Mesenchymal stem cell (in vitro differentiated cells and primary cell): ENCODE measurements around the gene NKX2-3.

Experiments
- DNase-seq: peaks from one replicate; pipeline ENCODE4 v3.0.0-alpha.2; 2013
- H2AFZ ChIP-seq: one replicate; pipeline ENCODE4 v1.6.1; 2013; ENCODE audit warnings: low read depth, mild to moderate bottlenecking, control low read depth, inconsistent platforms, low read length, moderate library complexity
- H2AK5ac ChIP-seq: 2 replicates; pipeline ENCODE4 v1.6.1; 2013; ENCODE audit warnings: low read length, moderate library complexity, mild to moderate bottlenecking, inconsistent platforms; ENCODE audit not compliant: severe bottlenecking
- H2BK120ac ChIP-seq: one replicate; pipeline ENCODE4 v1.6.1; 2013; ENCODE audit warnings: low read depth, mild to moderate bottlenecking, inconsistent platforms, low read length, moderate library complexity
- H2BK12ac ChIP-seq, 2 experiments: one replicate each; pipeline ENCODE4 v1.6.1; 2013; ENCODE audit warnings: inconsistent platforms in 2 of 2, low read length in 2 of 2, mild to moderate bottlenecking in 2 of 2, moderate library complexity in 2 of 2, control low read depth in 1 of 2
- H2BK15ac ChIP-seq: one replicate; pipeline ENCODE4 v1.6.1; 2013; ENCODE audit warnings: mild to moderate bottlenecking, low read depth, inconsistent platforms; ENCODE audit not compliant: poor library complexity, severe bottlenecking
- H2BK5ac ChIP-seq: 2 replicates; pipeline ENCODE4 v1.6.1; 2013; ENCODE audit warnings: low read depth, mild to moderate bottlenecking, low read length, control low read depth, inconsistent platforms; ENCODE audit not compliant: poor library complexity, severe bottlenecking
- H3K14ac ChIP-seq, 2 experiments: one replicate each; pipeline ENCODE4 v1.6.1; 2013; ENCODE audit warnings: inconsistent platforms in 2 of 2, low read length in 2 of 2, control low read depth in 1 of 2, mild to moderate bottlenecking in 1 of 2, moderate library complexity in 1 of 2
- H3K18ac ChIP-seq, 2 experiments: one replicate each; pipeline ENCODE4 v1.6.1; 2013; ENCODE audit warnings: inconsistent platforms in 2 of 2, low read length in 2 of 2, control low read depth in 1 of 2, low read depth in 1 of 2, mild to moderate bottlenecking in 1 of 2
- H3K23ac ChIP-seq, 2 experiments: one replicate each; pipeline ENCODE4 v1.6.1; 2013; ENCODE audit warnings: inconsistent platforms in 2 of 2, low read length in 2 of 2, mild to moderate bottlenecking in 2 of 2, moderate library complexity in 2 of 2, control low read depth in 1 of 2
- H3K27ac ChIP-seq: 2 replicates; pipeline ENCODE4 v1.5.1; 2013; ENCODE audit warnings: mild to moderate bottlenecking, moderate library complexity, low read length, control low read depth, inconsistent platforms; ENCODE audit not compliant: poor library complexity, severe bottlenecking
- H3K27me3 ChIP-seq, 2 experiments: 2 replicates each; pipeline versions ENCODE4 v1.6.1 to v1.7.0; 2013; ENCODE audit warnings: low read length in 2 of 2, mild to moderate bottlenecking in 2 of 2, moderate library complexity in 2 of 2, control low read depth in 1 of 2, inconsistent platforms in 1 of 2; ENCODE audit not compliant: control insufficient read depth in 1 of 2, insufficient read depth in 1 of 2
- H3K36me3 ChIP-seq, 2 experiments: 2 replicates each; pipeline versions ENCODE4 v1.6.1 to v1.7.0; 2013; ENCODE audit warnings: low read length in 2 of 2, control low read depth in 1 of 2, inconsistent platforms in 1 of 2, low read depth in 1 of 2, mild to moderate bottlenecking in 1 of 2; ENCODE audit not compliant: insufficient read depth in 2 of 2, control insufficient read depth in 1 of 2
- H3K4ac ChIP-seq, 2 experiments: one replicate each; pipeline ENCODE4 v1.6.1; 2013; ENCODE audit warnings: inconsistent platforms in 2 of 2, low read length in 2 of 2, mild to moderate bottlenecking in 2 of 2, moderate library complexity in 2 of 2, control low read depth in 1 of 2, low read depth in 1 of 2
- H3K4me1 ChIP-seq: 2 replicates; pipeline ENCODE4 v1.6.1; 2013; ENCODE audit warnings: low read depth, low read length, control low read depth; ENCODE audit not compliant: control insufficient read depth, insufficient read depth
- H3K4me2 ChIP-seq: 2 replicates; pipeline ENCODE4 v1.6.1; 2013; ENCODE audit warnings: low read length, mild to moderate bottlenecking, inconsistent platforms; ENCODE audit not compliant: poor library complexity, severe bottlenecking
- H3K4me3 ChIP-seq, 2 experiments: 2 replicates each; pipeline versions ENCODE4 v1.5.1 to v1.7.0; 2013; ENCODE audit warnings: low read length in 2 of 2, mild to moderate bottlenecking in 2 of 2, control low read depth in 1 of 2, low read depth in 1 of 2; ENCODE audit not compliant: insufficient read depth in 1 of 2
- H3K79me1 ChIP-seq: replicated peaks from 2 replicates; pipeline ENCODE4 v1.6.1; 2013; ENCODE audit warnings: mild to moderate bottlenecking, control low read depth, low read length, inconsistent platforms; ENCODE audit not compliant: poor library complexity, severe bottlenecking
- H3K9ac ChIP-seq: 2 replicates; pipeline ENCODE4 v1.7.0; 2013; ENCODE audit warnings: mild to moderate bottlenecking, low read length, moderate library complexity
- H3K9me3 ChIP-seq: 2 replicates; pipeline ENCODE4 v1.7.0; 2013; ENCODE audit warnings: mild to moderate bottlenecking, low read length; ENCODE audit not compliant: control insufficient read depth
- H4K8ac ChIP-seq: one replicate; pipeline ENCODE4 v1.6.1; 2013; ENCODE audit warnings: inconsistent platforms, mild to moderate bottlenecking, low read length, moderate library complexity
- H4K91ac ChIP-seq: one replicate; pipeline ENCODE4 v1.6.1; 2013; ENCODE audit warnings: mild to moderate bottlenecking, low read length, inconsistent platforms
- WGBS: methylation state at CpG from one replicate; pipeline ENCODE4 v1.1.7; 2013; ENCODE audit warnings: mixed read lengths; 5-methylcytosine and 5-hydroxymethylcytosine counted together

NKX2-3 gene

GRCh38 chr10:99565166-99565565 is 32.4 kb downstream of the NKX2-3 start:
- H3K4me1 ChIP-seq, result no peaks in the 10 kb centered on the region

GRCh38 chr10:99569253-99569939 is 36.7 kb downstream of the NKX2-3 start:
- Histone ChIP-seq H3K27ac (no peak overlapping the region), H3K36me3 (no peaks in the 10 kb centered on the region), H4K8ac (no peak overlapping the region), H3K4me3 (peak overlapping the region in 1 of 2 experiments; percentile 7), H3K4me2 (no peak overlapping the region), H2BK120ac (no peak overlapping the region), H3K9ac (no peak overlapping the region), H2BK15ac (no peak overlapping the region), H3K23ac (no peak overlapping the region), H3K4ac (no peak overlapping the region), H2BK12ac (no peak overlapping the region), H3K79me1 (no peaks in the 10 kb centered on the region), H2BK5ac (no peak overlapping the region), H3K14ac (no peak overlapping the region), H3K9me3 (no peaks in the 10 kb centered on the region), H2AFZ (no peak overlapping the region), H3K27me3 (peaks cover 6 to 30% of the 10 kb centered on the region in 2 experiments), H4K91ac (no peak overlapping the region), H3K18ac (no peak overlapping the region), H3K4me1 (no peaks in the 10 kb centered on the region), H2AK5ac (no peak overlapping the region)
- 78% methylated on average over 8 of the region's 11 CpGs for WGBS
- DNase-seq, result no peak

More at GRCh38 chr10:99565166-99565565, 32.4 kb downstream of the NKX2-3 start:
- Histone ChIP-seq H3K4me3 (no peak overlapping the region), H2AFZ (no peak overlapping the region), H3K9me3 (no peaks in the 10 kb centered on the region), H3K4ac (no peak overlapping the region), H3K27ac (no peak overlapping the region), H3K9ac (no peak overlapping the region), H3K36me3 (no peaks in the 10 kb centered on the region), H2BK5ac (no peak overlapping the region), H3K27me3 (peaks cover 29 to 54% of the 10 kb centered on the region in 2 experiments), H2BK15ac (no peak overlapping the region), H2BK120ac (no peak overlapping the region), H2AK5ac (no peak overlapping the region), H3K14ac (no peak overlapping the region), H3K23ac (no peak overlapping the region), H2BK12ac (no peak overlapping the region), H3K79me1 (no peaks in the 10 kb centered on the region), H4K91ac (no peak overlapping the region), H3K18ac (no peak overlapping the region), H4K8ac (no peak overlapping the region), H3K4me2 (no peak overlapping the region)
- WGBS, result 97% methylated on average over 4 of the region's 4 CpGs
- DNase-seq, result no peak

- Histone ChIP-seq H2BK15ac (no peak overlapping the region), H3K4me2 (no peak overlapping the region), H3K4me1 (no peaks in the 10 kb centered on the region), H3K18ac (no peak overlapping the region), H2AFZ (no peak overlapping the region), H2BK12ac (no peak overlapping the region), H3K23ac (no peak overlapping the region), H2AK5ac (no peak overlapping the region), H3K4me3 (no peak overlapping the region), H3K27me3 (peaks cover 6 to 27% of the 10 kb centered on the region in 2 experiments), H3K9ac (no peak overlapping the region), H3K27ac (no peak overlapping the region), H4K91ac (no peak overlapping the region), H2BK120ac (no peak overlapping the region), H3K9me3 (no peaks in the 10 kb centered on the region), H3K4ac (no peak overlapping the region), H3K14ac (no peak overlapping the region), H3K36me3 (no peaks in the 10 kb centered on the region), H3K79me1 (no peaks in the 10 kb centered on the region), H2BK5ac (no peak overlapping the region), H4K8ac (no peak overlapping the region)
- no peak for DNase-seq
Observed at GRCh38 chr10:99569961-99570360, 37.2 kb downstream of the NKX2-3 start.

GRCh38 chr10:99571816-99572215 is 39.1 kb downstream of the NKX2-3 start:
- Histone ChIP-seq H2AK5ac (no peak overlapping the region), H4K91ac (no peak overlapping the region), H3K14ac (no peak overlapping the region), H3K9ac (no peak overlapping the region), H3K9me3 (no peaks in the 10 kb centered on the region), H2AFZ (no peak overlapping the region), H3K79me1 (no peaks in the 10 kb centered on the region), H2BK12ac (no peak overlapping the region), H3K27ac (no peak overlapping the region), H3K36me3 (no peaks in the 10 kb centered on the region), H2BK120ac (no peak overlapping the region), H3K4me1 (no peaks in the 10 kb centered on the region), H3K4me3 (no peak overlapping the region), H2BK5ac (no peak overlapping the region), H3K4me2 (no peak overlapping the region), H3K4ac (no peak overlapping the region), H3K23ac (no peak overlapping the region), H2BK15ac (no peak overlapping the region), H3K18ac (no peak overlapping the region), H3K27me3 (peaks cover 6 to 18% of the 10 kb centered on the region in 2 experiments), H4K8ac (no peak overlapping the region)
- WGBS, result no CpG with 5 or more reads among the region's 1 CpG
- DNase-seq, result no peak
